H1 (cell line): ENCODE measurements around the gene ELMO1. TPM values are rescaled to one million over a fixed set of nuclear protein-coding genes. Genes with fewer than 3 reads are reported as not detected.

Experiments used
- CTCF ChIA-PET: fragments of 300-600 bp; sonication (Branson Sonifier 250); formaldehyde crosslinking; loops from one replicate; lab custom pipeline; 2021; ENCODE audit not compliant: partially characterized antibody; lab: Charles Lee
- POLR2A ChIA-PET: fragments of 300-600 bp; sonication (Branson Sonifier 250); formaldehyde crosslinking; loops from one replicate; lab custom pipeline; 2021; ENCODE audit warnings: inconsistent platforms; ENCODE audit not compliant: partially characterized antibody; lab: Charles Lee
- DNase-seq, 2 experiments: peaks; one replicate each; pipeline versions ENCODE4 v3.0.0 to v3.0.0-alpha.2; 2010 to 2022; ENCODE audit warnings: low spot score in 2 of 2, low read depth in 1 of 2, mixed read lengths in 1 of 2
- FAIRE-seq: peaks from 2 replicates; lab custom pipeline; 2011; peaks lifted over from hg19 to GRCh38; lab: Jason Lieb, UNC
- H2AFZ ChIP-seq: 2 replicates; pipeline ENCODE4 v1.8.1; 2012; ENCODE audit warnings: low read length, inconsistent platforms
- H2AK5ac ChIP-seq: 2 replicates; pipeline ENCODE4 v1.6.1; 2013; ENCODE audit warnings: low read depth, low read length
- H2BK120ac ChIP-seq: replicated peaks from 2 replicates; pipeline ENCODE3; 2013; ENCODE audit warnings: low read depth, low read length, inconsistent platforms
- H2BK12ac ChIP-seq: 2 replicates; pipeline ENCODE4 v1.6.1; 2013; ENCODE audit warnings: low read depth, low read length
- H2BK15ac ChIP-seq: 2 replicates; pipeline ENCODE4 v1.6.1; 2013; ENCODE audit warnings: low read length
- H2BK20ac ChIP-seq: 2 replicates; pipeline ENCODE4 v1.6.1; 2013; ENCODE audit warnings: low read length
- H2BK5ac ChIP-seq: 2 replicates; pipeline ENCODE4 v1.6.1; 2013; ENCODE audit warnings: low read depth, low read length
- H3K14ac ChIP-seq: 2 replicates; pipeline ENCODE4 v1.6.1; 2013; ENCODE audit warnings: inconsistent platforms; ENCODE audit not compliant: insufficient read length
- H3K18ac ChIP-seq: 2 replicates; pipeline ENCODE4 v1.6.1; 2013; ENCODE audit warnings: low read length; ENCODE audit errors: extremely low read depth
- H3K23ac ChIP-seq: 2 replicates; pipeline ENCODE4 v1.6.1; 2013; ENCODE audit warnings: inconsistent platforms; ENCODE audit not compliant: insufficient read length
- H3K23me2 ChIP-seq: 2 replicates; pipeline ENCODE4 v1.6.1; 2013; ENCODE audit warnings: low read depth, low read length
- H3K27ac ChIP-seq: 2 replicates; pipeline ENCODE4 v1.6.1; 2011; ENCODE audit warnings: low read depth, low read length, inconsistent platforms
- H3K27me3 ChIP-seq, 4 experiments: replicated peaks in 1 of 4; 1 replicate in 1 of 4; 2 replicates in 3 of 4; pipeline versions ENCODE4 v1.6.1 to v1.8.1; 2011 to 2013; ENCODE audit warnings: low read length in 3 of 4, mild to moderate bottlenecking in 3 of 4, inconsistent platforms in 2 of 4, mixed read lengths in 2 of 4, moderate library complexity in 1 of 4; ENCODE audit not compliant: control insufficient read depth in 3 of 4, insufficient read depth in 3 of 4; ENCODE audit errors: extremely low read depth in 1 of 4
- H3K36me3 ChIP-seq, 4 experiments: 2 replicates each; pipeline versions ENCODE4 v1.6.1 to v1.8.1; 2011 to 2013; ENCODE audit warnings: mild to moderate bottlenecking in 4 of 4, low read length in 3 of 4, moderate library complexity in 2 of 4, control low read depth in 1 of 4, inconsistent platforms in 1 of 4; ENCODE audit not compliant: insufficient read depth in 4 of 4, control insufficient read depth in 2 of 4
- H3K4ac ChIP-seq: replicated peaks from 2 replicates; pipeline ENCODE3; 2013; ENCODE audit warnings: low read length, low read depth, mixed read lengths, inconsistent platforms; ENCODE audit not compliant: insufficient read length
- H3K4me1 ChIP-seq, 4 experiments: replicated peaks in 1 of 4; 1 replicate in 1 of 4; 2 replicates in 3 of 4; pipeline versions ENCODE4 v1.6.1 to v1.8.1; 2011 to 2013; ENCODE audit warnings: low read length in 3 of 4, inconsistent platforms in 2 of 4, mixed read lengths in 1 of 4; ENCODE audit not compliant: insufficient read depth in 4 of 4, control insufficient read depth in 3 of 4
- H3K4me2 ChIP-seq, 2 experiments: 2 replicates each; pipeline versions ENCODE4 v1.6.1 to v1.8.1; 2011 to 2013; ENCODE audit warnings: low read depth in 2 of 2, low read length in 2 of 2, control low read depth in 1 of 2, inconsistent platforms in 1 of 2, mild to moderate bottlenecking in 1 of 2; ENCODE audit not compliant: insufficient read depth in 1 of 2
- H3K4me3 ChIP-seq, 4 experiments: fragments of 200-600, 300-600 bp in 1 of 4; sonication (generic), shearing (Covaris generic), sonication (Bioruptor Twin) in 1 of 4; 2 replicates each; pipeline versions ENCODE4 v1.5.1 to v1.8.1; 2011 to 2016; ENCODE audit warnings: low read length in 4 of 4, low read depth in 3 of 4, control low read depth in 2 of 4, inconsistent platforms in 2 of 4, mild to moderate bottlenecking in 2 of 4, mixed read lengths in 1 of 4, moderate library complexity in 1 of 4; ENCODE audit not compliant: insufficient read depth in 2 of 4; ENCODE audit errors: extremely low read depth in 1 of 4
- H3K56ac ChIP-seq: replicated peaks from 2 replicates; pipeline ENCODE3; 2013; ENCODE audit warnings: low read depth, mild to moderate bottlenecking, mixed read lengths, low read length, inconsistent platforms; ENCODE audit not compliant: insufficient read length
- H3K79me1 ChIP-seq: 2 replicates; pipeline ENCODE4 v1.6.1; 2013; ENCODE audit warnings: low read depth, low read length, control low read depth
- H3K79me2 ChIP-seq, 2 experiments: 2 replicates each; pipeline versions ENCODE4 v1.6.1 to v1.8.1; 2012 to 2013; ENCODE audit warnings: low read length in 2 of 2, mild to moderate bottlenecking in 2 of 2, inconsistent platforms in 1 of 2; ENCODE audit not compliant: insufficient read depth in 2 of 2, control insufficient read depth in 1 of 2
- H3K9ac ChIP-seq, 4 experiments: replicated peaks in 1 of 4; 1 replicate in 1 of 4; 2 replicates in 3 of 4; pipeline versions ENCODE4 v1.6.1 to v1.8.1; 2011 to 2013; ENCODE audit warnings: low read depth in 3 of 4, low read length in 3 of 4, control low read depth in 2 of 4, mild to moderate bottlenecking in 2 of 4, moderate library complexity in 2 of 4, inconsistent platforms in 1 of 4; ENCODE audit errors: extremely low read depth in 1 of 4
- H3K9me3 ChIP-seq, 2 experiments: 2 replicates each; pipeline versions ENCODE4 v1.6.1 to v1.8.1; 2012 to 2013; ENCODE audit warnings: mild to moderate bottlenecking in 2 of 2, moderate library complexity in 2 of 2, control low read depth in 1 of 2, inconsistent platforms in 1 of 2, low read depth in 1 of 2, low read length in 1 of 2, mixed read lengths in 1 of 2; ENCODE audit not compliant: insufficient read depth in 2 of 2
- H4K20me1 ChIP-seq, 2 experiments: replicated peaks in 1 of 2; 2 replicates each; pipeline versions ENCODE3 to v1.8.1; 2011 to 2013; ENCODE audit warnings: inconsistent platforms in 2 of 2, low read length in 2 of 2, mild to moderate bottlenecking in 1 of 2; ENCODE audit not compliant: insufficient read depth in 2 of 2, control insufficient read depth in 1 of 2
- H4K5ac ChIP-seq: 2 replicates; pipeline ENCODE4 v1.6.1; 2013; ENCODE audit warnings: low read length, low read depth, mixed read lengths, inconsistent platforms; ENCODE audit not compliant: insufficient read length
- H4K8ac ChIP-seq: 2 replicates; pipeline ENCODE4 v1.8.0; 2013; ENCODE audit warnings: mild to moderate bottlenecking, moderate library complexity, low read length, inconsistent platforms; ENCODE audit not compliant: insufficient read depth; ENCODE audit errors: extremely low read depth
- H4K91ac ChIP-seq: replicated peaks from 2 replicates; pipeline ENCODE3; 2013; ENCODE audit warnings: low read length, mixed read lengths, inconsistent platforms; ENCODE audit not compliant: insufficient read length
- BACH1 ChIP-seq: IDR thresholded peaks from 2 replicates; pipeline ENCODE4 v1.6.1; 2012; ENCODE audit warnings: low read length, improper control_type of control experiment
- CREB1 ChIP-seq: IDR thresholded peaks from 2 replicates; pipeline ENCODE4 v1.6.1; 2012; ENCODE audit warnings: inconsistent platforms
- CTBP2 ChIP-seq: IDR thresholded peaks from 2 replicates; pipeline ENCODE4 v1.7.0; 2011; ENCODE audit warnings: borderline replicate concordance, mild to moderate bottlenecking, moderate library complexity, mixed read lengths, low read length; ENCODE audit not compliant: insufficient read depth, insufficient read length
- E2F6 ChIP-seq: IDR thresholded peaks from 2 replicates; pipeline ENCODE4 v1.6.1; 2012; ENCODE audit warnings: inconsistent platforms
- EP300 ChIP-seq, 2 experiments: IDR thresholded peaks; 1 replicate in 1 of 2; 2 replicates in 1 of 2; pipeline ENCODE4 v1.6.1; 2011 to 2012; ENCODE audit warnings: low read depth in 2 of 2, low read length in 2 of 2, mild to moderate bottlenecking in 2 of 2, borderline replicate concordance in 1 of 2, inconsistent platforms in 1 of 2, moderate library complexity in 1 of 2
- GTF2F1 ChIP-seq: IDR thresholded peaks from 2 replicates; pipeline ENCODE4 v1.6.1; 2012; ENCODE audit warnings: low read depth, low read length, improper control_type of control experiment, borderline replicate concordance
- NANOG ChIP-seq: IDR thresholded peaks from 2 replicates; pipeline ENCODE4 v1.6.1; 2011; ENCODE audit warnings: low read length, low read depth, mild to moderate bottlenecking, inconsistent platforms; ENCODE audit not compliant: insufficient read depth, poor library complexity, severe bottlenecking
- NRF1 ChIP-seq: IDR thresholded peaks from 2 replicates; pipeline ENCODE4 v1.6.1; 2011; ENCODE audit warnings: mild to moderate bottlenecking, low read depth, low read length, improper control_type of control experiment
- PHF8 ChIP-seq: fragments of 200-600 bp; sonication (generic); conservative IDR thresholded peaks from 2 replicates; pipeline ENCODE4 v1.7.1; 2012; ENCODE audit warnings: low read depth, mild to moderate bottlenecking, inconsistent platforms, low read length, moderate library complexity
- POLR2AphosphoS5 ChIP-seq: IDR thresholded peaks from 2 replicates; pipeline ENCODE4 v1.6.1; 2011; ENCODE audit warnings: low read depth, low read length
- SUZ12 ChIP-seq: fragments of 200-600 bp; sonication (generic); IDR thresholded peaks from 2 replicates; pipeline ENCODE4 v1.6.1; 2012; ENCODE audit warnings: mild to moderate bottlenecking, inconsistent platforms, low read length, moderate library complexity, mixed read lengths
- YY1 ChIP-seq: IDR thresholded peaks from 2 replicates; pipeline ENCODE4 v1.6.1; 2011; ENCODE audit warnings: low read depth, mild to moderate bottlenecking, low read length
- ZNF274 ChIP-seq: IDR thresholded peaks from 2 replicates; pipeline ENCODE4 v1.7.0; 2012; ENCODE audit warnings: low read length, borderline replicate concordance; ENCODE audit errors: extremely low read depth
- WGBS, 2 experiments: shearing (Covaris generic) in 1 of 2; methylation state at CpG; one replicate each; pipeline versions ENCODE4 v1.1.6 to v1.1.7; 2013 to 2015; ENCODE audit warnings: low lambda C conversion rate in 2 of 2, mixed read lengths in 2 of 2, inconsistent platforms in 1 of 2, low coverage in 1 of 2, missing lambda C conversion rate in 1 of 2; ENCODE audit not compliant: insufficient replicate concordance in 2 of 2, insufficient coverage in 1 of 2, insufficient read length in 1 of 2; ENCODE audit errors: extremely low coverage in 1 of 2, missing lambda C conversion rate in 1 of 2; 5-methylcytosine and 5-hydroxymethylcytosine counted together
- polyA plus RNA-seq, 7 experiments: library from polyadenylated mRNA; depleted of rRNA in 3 of 7; stranded (reverse) in 5 of 7; unstranded in 2 of 7; fragments of >200 nt in 5 of 7; fragments of 200-250 nt in 2 of 7; gene quantifications; 1 replicate in 5 of 7; 2 replicates in 1 of 7; 4 replicates in 1 of 7; pipeline versions ENCODE4 v1.2.1 to v1.2.3, GENCODE V29; 2011 to 2013; ENCODE audit warnings: missing spikeins in 2 of 7, mixed read lengths in 2 of 7
- total RNA-seq: library from RNA; stranded (reverse); fragmentation: NEBNext Ultra II Directional; extraction: Animal tissue kit (Norgen Biotek cat#: 25700); gene quantifications from 2 replicates; pipeline ENCODE4 v1.2.1, GENCODE V29; 2021

The ELMO1 gene
- total and polyA plus RNA-seq, 2 of the 8 experiments (the other 6 are each of a cell fraction or from before 2014, with no cell fraction given): 18.4 to 21.0 TPM

DNA sequence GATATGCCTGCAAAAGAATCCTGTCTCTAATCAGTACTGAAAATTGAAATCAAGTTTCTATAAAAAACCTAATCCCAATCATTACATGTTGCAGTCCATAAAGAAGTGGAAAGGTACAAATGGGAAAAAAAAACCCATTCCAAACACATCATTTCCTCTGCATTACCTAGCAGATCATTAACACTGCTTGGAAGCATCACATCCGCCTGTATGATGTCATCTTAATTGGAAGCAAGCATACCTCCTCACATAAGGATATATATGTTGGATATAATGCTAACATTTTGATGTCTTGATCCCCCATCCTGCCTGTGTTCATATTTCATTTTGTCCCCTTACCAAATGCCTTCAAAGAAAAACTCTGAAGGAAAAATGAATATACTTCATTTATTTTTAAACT is 483.0 kb downstream of the ELMO1 start:
- no peaks in the 10 kb centered on the region for H3K36me3 ChIP-seq
- H4K91ac ChIP-seq: no peak overlapping the region
- H2BK12ac ChIP-seq: no peak overlapping the region
- CTCF ChIA-PET: interaction anchor here (1.2 to 4.9 kb wide), 3 partner anchors 22 to 233 kb away, joined by 3 to 22 read pairs (median 6); no protein-coding TSS in a partner anchor
- H3K14ac ChIP-seq: no peak overlapping the region
- no peak overlapping the region for H2AK5ac ChIP-seq
- no peak overlapping the region for H3K4me3 ChIP-seq
- H2BK5ac ChIP-seq: no peak overlapping the region
- H2BK120ac ChIP-seq: no peak overlapping the region
- peaks cover 0 to 10% (median 2%) of the 10 kb centered on the region in 4 experiments; a peak in 4 of 7 replicates for H3K4me1 ChIP-seq
- H2BK20ac ChIP-seq: no peak overlapping the region
- H3K27ac ChIP-seq: no peak overlapping the region
- no peak overlapping the region for H3K23ac ChIP-seq
- POLR2A ChIA-PET: no interaction called here
- DNase-seq (no peak), FAIRE-seq (no peak)
- no peak overlapping the region for H2BK15ac ChIP-seq
- no peaks in the 10 kb centered on the region for H4K20me1 ChIP-seq
- WGBS, 2 experiments: 100% methylated on average over 1 of the region's 1 CpG; no CpG with 5 or more reads in 1 of the 2 experiments
- H3K79me2 ChIP-seq: no peaks in the 10 kb centered on the region
- no peak overlapping the region for H3K4me2 ChIP-seq
- H3K56ac ChIP-seq: no peak overlapping the region
- no peaks in the 10 kb centered on the region for H3K23me2 ChIP-seq
- TF ChIP-seq ZNF274 (no peak), CREB1 (no peak), CTBP2 (no peak), GTF2F1 (no peak), SUZ12 (no peak), NRF1 (no peak), NANOG (no peak), EP300 (IDR thresholded peaks at IDR 0.05; ENCODE audit: borderline replicate concordance in 1 of 2, low read depth in 2 of 2, low read length in 2 of 2) (no peak), E2F6 (no peak), YY1 (no peak), POLR2AphosphoS5 (no peak), PHF8 (no peak), BACH1 (no peak)
- H3K9me3 ChIP-seq: no peaks in the 10 kb centered on the region
- H3K18ac ChIP-seq: no peak overlapping the region
- no peak overlapping the region for H2AFZ ChIP-seq
- no peak overlapping the region for H3K4ac ChIP-seq
- H4K5ac ChIP-seq: no peak overlapping the region
- H3K79me1 ChIP-seq: no peaks in the 10 kb centered on the region
- no peak overlapping the region for H4K8ac ChIP-seq
- no peaks in the 10 kb centered on the region for H3K27me3 ChIP-seq
- H3K9ac ChIP-seq: no peak overlapping the region
